Measurements from ENCODE around the gene SAMSN1. TPM values are rescaled to one million over a fixed set of nuclear protein-coding genes. Genes with fewer than 3 reads are reported as not detected.

Gene SAMSN1
- total and polyA plus RNA-seq, 2 of the 8 experiments (the other 6 are each of a cell fraction or from before 2014, with no cell fraction given) = 0.50 to 3.0 TPM

DNA sequence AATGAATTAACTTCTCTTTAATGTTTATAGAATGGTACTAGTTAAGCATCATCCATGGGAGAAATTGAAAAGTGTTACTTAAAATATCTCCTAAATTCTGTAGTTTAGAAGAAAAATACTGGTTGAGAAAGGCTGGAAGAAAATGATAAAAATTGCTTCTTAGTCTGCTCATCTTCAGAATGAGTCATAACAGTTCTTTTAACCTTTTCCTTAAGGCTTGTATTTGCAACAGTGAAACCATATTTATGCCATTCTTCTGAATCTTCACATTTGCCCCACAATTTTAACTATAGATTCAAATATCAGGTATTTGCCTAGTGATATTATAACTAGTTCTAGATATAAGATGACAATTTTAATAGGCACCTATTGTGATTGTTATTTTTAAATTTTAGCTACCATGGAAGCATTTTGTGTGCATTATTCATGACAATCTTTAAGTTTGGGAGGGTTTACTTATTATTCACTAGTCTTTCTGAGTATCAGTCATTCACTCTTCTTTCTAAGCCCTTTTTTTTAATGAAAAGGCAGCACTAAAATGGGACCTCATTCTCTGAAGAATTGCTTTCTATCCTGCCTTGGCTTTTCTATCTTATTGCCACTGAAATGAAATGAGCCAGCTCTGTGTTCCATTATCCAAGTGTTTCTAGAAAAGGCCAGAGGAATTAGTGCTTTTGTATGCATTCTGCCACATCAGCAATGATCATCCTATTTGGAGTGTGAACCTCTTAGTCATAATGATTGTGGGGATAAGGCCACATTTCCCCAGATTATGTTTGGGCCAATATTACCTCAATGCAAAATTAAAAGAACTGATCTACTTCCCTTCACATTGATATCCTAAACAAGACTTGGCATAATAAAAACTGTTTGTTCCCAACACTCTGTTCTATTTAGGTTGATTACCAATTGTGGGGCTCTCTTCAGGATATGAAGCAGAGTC lies 58.4 kb downstream of the SAMSN1 start:
- FAIRE-seq = no peak
- no peak overlapping the region for H4K8ac ChIP-seq (ENCODE audit: extremely low read depth, insufficient read depth, low read length)
- no peak overlapping the region for H2BK12ac ChIP-seq (ENCODE audit: low read depth, low read length)
- H2AFZ ChIP-seq (ENCODE audit: low read length) = no peak overlapping the region
- no peak for DNase-seq (ENCODE audit: low read depth in 1 of 2, low spot score in 2 of 2)
- H3K4me3 ChIP-seq (ENCODE audit: extremely low read depth in 1 of 4, insufficient read depth in 2 of 4, low read depth in 3 of 4, low read length in 4 of 4) = no peak overlapping the region
- H2AK5ac ChIP-seq (ENCODE audit: low read depth, low read length) = no peak overlapping the region
- H3K18ac ChIP-seq (ENCODE audit: extremely low read depth, low read length) = no peak overlapping the region
- ChIA-PET POLR2A (ENCODE audit: partially characterized antibody) (no interaction called here), CTCF (ENCODE audit: partially characterized antibody) (no interaction called here)
- no peak overlapping the region for H2BK5ac ChIP-seq (ENCODE audit: low read depth, low read length)
- H3K14ac ChIP-seq (ENCODE audit: insufficient read length) = no peak overlapping the region
- no peaks in the 10 kb centered on the region for H3K4me1 ChIP-seq (replicated peaks in 1 of 4; ENCODE audit: control insufficient read depth in 3 of 4, insufficient read depth in 4 of 4, low read length in 3 of 4)
- no peaks in the 10 kb centered on the region for H3K23me2 ChIP-seq (ENCODE audit: low read depth, low read length)
- H3K23ac ChIP-seq (ENCODE audit: insufficient read length) = no peak overlapping the region
- H3K79me2 ChIP-seq (ENCODE audit: control insufficient read depth in 1 of 2, insufficient read depth in 2 of 2, low read length in 2 of 2) = no peaks in the 10 kb centered on the region
- H3K4ac ChIP-seq (replicated peaks; ENCODE audit: insufficient read length, low read depth, low read length) = no peak overlapping the region
- H3K36me3 ChIP-seq (ENCODE audit: control insufficient read depth in 2 of 4, insufficient read depth in 4 of 4, low read length in 3 of 4) = no peaks in the 10 kb centered on the region
- H4K91ac ChIP-seq (replicated peaks; ENCODE audit: insufficient read length, low read length) = no peak overlapping the region
- H2BK120ac ChIP-seq (replicated peaks; ENCODE audit: low read depth, low read length) = no peak overlapping the region
- TF ChIP-seq CTBP2 (IDR thresholded peaks at IDR 0.05; ENCODE audit: borderline replicate concordance, insufficient read depth, insufficient read length, low read length) = no peak
- no peak for TF ChIP-seq CBX5 (IDR thresholded peaks at IDR 0.05; ENCODE audit: low read depth, low read length)
- TF ChIP-seq POU5F1 (IDR thresholded peaks at IDR 0.05; ENCODE audit: low read depth, low read length) = no peak
- no peak for TF ChIP-seq SP2 (IDR thresholded peaks at IDR 0.05; ENCODE audit: low read length)
- TF ChIP-seq ASH2L (IDR thresholded peaks at IDR 0.05; ENCODE audit: low read length) = no peak
- TF ChIP-seq FOSL1 (IDR thresholded peaks at IDR 0.05; ENCODE audit: insufficient read depth, low read depth, low read length) = no peak
- no peak overlapping the region for H3K56ac ChIP-seq (replicated peaks; ENCODE audit: insufficient read length, low read depth, low read length)
- H4K5ac ChIP-seq (ENCODE audit: insufficient read length, low read depth, low read length) = no peak overlapping the region
- H2BK20ac ChIP-seq (ENCODE audit: low read length) = no peak overlapping the region
- no peak overlapping the region for H3K4me2 ChIP-seq (ENCODE audit: insufficient read depth in 1 of 2, low read depth in 2 of 2, low read length in 2 of 2)
- H3K9me3 ChIP-seq (ENCODE audit: insufficient read depth in 2 of 2, low read depth in 1 of 2, low read length in 1 of 2) = no peaks in the 10 kb centered on the region; a peak in 1 of 4 replicates
- no peak overlapping the region for H3K9ac ChIP-seq (replicated peaks in 1 of 4; ENCODE audit: extremely low read depth in 1 of 4, low read depth in 3 of 4, low read length in 3 of 4)
- no peaks in the 10 kb centered on the region for H3K27me3 ChIP-seq (replicated peaks in 1 of 4; ENCODE audit: control insufficient read depth in 3 of 4, extremely low read depth in 1 of 4, insufficient read depth in 3 of 4, low read length in 3 of 4)
- no peaks in the 10 kb centered on the region for H4K20me1 ChIP-seq (replicated peaks in 1 of 2; ENCODE audit: control insufficient read depth in 1 of 2, insufficient read depth in 2 of 2, low read length in 2 of 2)
- no peak overlapping the region for H3K27ac ChIP-seq (ENCODE audit: low read depth, low read length)
- no peaks in the 10 kb centered on the region for H3K79me1 ChIP-seq (ENCODE audit: low read depth, low read length)
- H2BK15ac ChIP-seq (ENCODE audit: low read length) = no peak overlapping the region

Data from H1 (cell line).